Stimulated activated CD8-positive, alpha-beta memory T cell treated with anti-CD3 and anti-CD28 coated beads, Interleukin-15, amount 100 ng/mL, for 4 hours (primary cell): ENCODE data around the gene COL6A2.

ENCODE experiments used
- DNase-seq, 2 donors: peaks; one replicate each; pipeline ENCODE4 v3.0.0-alpha.2; 2020; ENCODE audit warnings: low read depth in 2 of 2

Gene COL6A2

GRCh38 chr21:46114963-46115362 is 17.1 kb downstream of the COL6A2 start:
- DNase-seq: no peak

GRCh38 chr21:46115441-46116188 is 17.7 kb downstream of the COL6A2 start:
- DNase-seq: no peak

- DNase-seq: no peak
Measured at GRCh38 chr21:46116189-46116775, 18.4 kb downstream of the COL6A2 start.

GRCh38 chr21:46116776-46117585 is 19.1 kb downstream of the COL6A2 start:
- no peak for DNase-seq

GRCh38 chr21:46117586-46118315 is 19.8 kb downstream of the COL6A2 start:
- no peak for DNase-seq

- no peak for DNase-seq
Measured at GRCh38 chr21:46118316-46119143, 20.6 kb downstream of the COL6A2 start.

- DNase-seq: no peak
Measured at GRCh38 chr21:46119144-46119636, 21.3 kb downstream of the COL6A2 start.

GRCh38 chr21:46119637-46120271 is 21.8 kb downstream of the COL6A2 start:
- DNase-seq: no peak

- no peak for DNase-seq
Measured at GRCh38 chr21:46120301-46121285, 22.7 kb downstream of the COL6A2 start.

GRCh38 chr21:46121286-46122221 is 23.6 kb downstream of the COL6A2 start:
- DNase-seq: no peak

- no peak for DNase-seq
Measured at GRCh38 chr21:46122237-46122671, 24.3 kb downstream of the COL6A2 start.

- no peak for DNase-seq
Measured at GRCh38 chr21:46122758-46123683, 25.1 kb downstream of the COL6A2 start.

- DNase-seq: no peak
Measured at GRCh38 chr21:46124083-46124925, 26.4 kb downstream of the COL6A2 start.

- no peak for DNase-seq
Measured at GRCh38 chr21:46124926-46125845, 27.3 kb downstream of the COL6A2 start.

GRCh38 chr21:46125846-46126301 is 28.0 kb downstream of the COL6A2 start:
- no peak for DNase-seq
